ENCODE measurements around the gene TP53AIP1.

TP53AIP1 gene

DNA sequence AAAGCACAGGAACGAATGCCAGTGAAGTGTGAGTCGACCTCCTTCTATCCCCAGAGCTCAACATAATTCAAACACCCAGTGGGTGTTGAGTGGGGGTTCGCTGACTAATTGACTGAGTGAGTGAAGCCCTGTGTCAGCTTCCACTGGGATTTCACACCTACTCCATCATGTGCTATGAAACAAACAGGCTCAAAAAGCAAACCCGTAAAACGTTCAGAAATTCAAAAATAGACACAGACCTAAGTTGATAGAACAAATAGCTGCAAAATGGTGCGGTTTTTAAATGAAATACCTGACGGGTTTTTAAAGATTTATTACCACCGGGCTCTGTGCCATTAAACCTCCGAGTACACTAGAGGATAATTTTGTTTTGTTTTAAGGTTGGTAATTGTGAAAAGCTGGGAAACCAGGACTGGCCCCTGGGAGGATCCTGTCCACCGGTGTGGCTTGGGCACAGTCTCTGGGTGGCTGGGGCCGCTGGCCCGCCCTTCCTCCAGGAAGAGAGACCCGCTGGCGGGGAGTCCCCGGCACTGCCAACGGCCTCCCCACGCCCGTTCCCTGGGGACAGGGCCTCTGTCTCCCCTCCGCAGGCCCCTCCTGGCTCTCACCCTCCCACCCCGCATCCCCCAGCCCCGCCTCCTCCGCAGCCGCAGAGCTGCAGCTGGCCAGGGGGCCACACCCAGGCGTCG, 37.9 kb downstream of the TP53AIP1 start:
- DNase-seq, result no peak

DNA sequence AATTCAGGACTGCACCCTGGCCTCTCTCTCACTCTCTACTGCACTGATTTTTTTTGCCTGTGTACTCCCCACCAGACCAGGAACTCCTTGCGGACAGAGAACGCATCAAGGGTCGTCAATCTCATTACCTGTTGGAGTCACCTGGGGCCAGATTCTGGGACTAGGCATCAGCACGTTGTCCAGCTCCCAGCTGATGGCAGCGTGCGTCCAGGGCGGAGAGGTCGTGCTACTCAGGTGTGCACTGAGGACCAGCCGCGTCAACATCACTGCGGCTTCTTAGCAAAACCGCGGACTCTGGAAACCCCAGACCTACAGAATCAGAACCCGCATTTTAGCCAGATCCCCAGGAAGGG, 38.4 kb downstream of the TP53AIP1 start:
- DNase-seq, result no peak

DNA sequence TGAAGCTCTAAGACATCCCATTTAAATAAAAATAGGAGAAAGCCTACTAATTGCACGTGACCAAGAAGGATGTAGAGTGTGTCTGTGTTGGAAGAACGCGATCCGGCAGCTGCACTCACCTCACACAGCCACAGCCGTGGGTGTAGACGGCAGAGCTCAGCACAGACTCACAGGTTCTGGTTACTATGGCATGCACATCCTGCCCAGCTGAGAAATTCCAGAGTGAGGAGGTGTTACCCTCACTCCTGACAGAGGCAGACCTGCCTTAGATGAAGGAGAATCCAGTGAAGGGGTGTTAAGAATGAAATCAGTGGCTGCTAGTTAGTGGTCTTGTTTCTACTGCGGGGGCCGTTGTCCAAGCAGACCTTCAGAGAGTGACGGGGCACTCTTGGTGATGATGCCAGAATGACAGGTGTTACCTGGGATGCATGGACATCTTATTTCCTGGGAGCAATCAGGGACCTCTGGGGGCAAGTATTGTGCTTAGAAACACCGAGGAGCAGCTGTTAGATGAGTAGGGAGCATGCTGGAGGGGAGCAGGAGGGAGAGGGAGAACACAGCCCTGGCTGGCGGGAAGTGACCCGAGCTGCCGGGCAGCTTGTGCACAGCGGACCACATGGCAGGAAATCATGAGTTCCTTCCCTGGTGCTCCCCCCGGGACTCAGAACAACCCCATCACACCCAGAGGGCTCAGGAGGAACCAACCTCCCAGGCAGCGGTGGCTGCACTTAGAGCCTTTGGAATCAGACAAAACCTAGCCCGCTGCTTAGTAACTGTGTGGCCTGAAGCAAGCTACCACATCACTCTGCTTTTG, 39.2 kb downstream of the TP53AIP1 start:
- DNase-seq, result no peak

DNA sequence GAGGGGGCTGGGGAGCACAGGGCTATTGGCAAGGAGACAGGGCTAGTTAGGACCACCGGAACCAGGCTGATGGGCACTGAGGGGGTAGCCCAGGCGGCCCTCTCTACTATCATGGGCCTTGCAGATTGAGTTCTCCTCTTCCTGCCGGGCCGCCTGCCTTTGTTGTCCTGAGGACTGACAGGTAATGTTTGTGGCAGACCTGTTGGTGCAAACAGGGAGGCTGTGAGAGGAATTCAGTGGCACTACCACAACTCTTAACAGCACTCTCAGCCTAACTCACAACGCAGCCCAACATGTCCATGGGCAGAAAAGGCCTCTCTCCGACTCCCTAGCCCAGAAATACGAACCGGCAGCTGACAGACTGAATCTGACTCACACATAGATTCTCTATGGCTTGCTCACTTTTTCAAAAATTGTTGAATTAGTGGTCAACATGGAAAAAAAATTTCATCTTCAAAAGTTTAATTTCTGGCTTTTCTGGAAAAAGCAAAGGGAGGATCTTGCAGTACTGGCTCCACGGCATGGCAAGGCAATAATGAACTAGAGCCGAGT, 40.1 kb downstream of the TP53AIP1 start:
- DNase-seq, result no peak

DNA sequence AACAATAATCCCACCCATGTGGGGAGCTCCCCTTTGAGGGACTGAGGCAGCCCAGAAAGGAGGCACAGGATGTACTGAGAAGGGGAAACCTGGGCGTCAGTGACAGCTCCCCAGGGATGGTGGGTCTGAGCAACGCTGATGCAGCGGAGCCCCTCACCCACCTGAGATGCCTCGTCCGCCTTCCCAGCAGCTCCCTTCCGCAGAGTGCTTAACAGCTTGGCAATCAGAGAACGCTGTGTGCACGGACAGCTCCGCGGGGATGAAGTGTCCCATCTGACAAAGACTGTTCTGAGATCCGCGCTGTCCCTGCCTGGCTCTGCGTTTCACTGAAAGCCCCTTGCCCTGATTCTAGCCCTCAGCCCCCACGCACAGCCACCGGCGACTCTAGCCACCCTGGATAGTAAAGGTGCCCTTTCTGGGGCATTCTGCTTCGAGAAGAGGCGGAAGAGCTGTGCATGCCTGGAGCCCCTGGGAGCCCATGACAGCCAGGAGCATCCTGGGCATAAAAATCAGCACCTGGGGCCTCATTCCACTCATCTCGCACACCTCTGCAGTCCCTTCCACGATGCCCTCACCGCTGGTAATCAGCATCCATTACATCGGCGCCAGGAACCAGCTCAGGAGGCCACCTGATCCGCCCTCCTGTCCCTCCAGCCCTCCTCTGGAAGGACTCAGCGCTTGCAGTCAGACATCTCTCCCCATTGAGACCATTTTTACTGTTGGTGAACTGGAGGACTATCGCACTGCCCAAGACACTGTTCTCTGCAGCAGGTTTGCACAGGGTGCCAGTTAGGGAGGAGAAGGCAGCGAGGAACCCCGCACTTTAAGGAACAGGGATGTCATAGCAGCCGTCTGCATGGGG, 40.8 kb downstream of the TP53AIP1 start:
- no peak for DNase-seq

DNA sequence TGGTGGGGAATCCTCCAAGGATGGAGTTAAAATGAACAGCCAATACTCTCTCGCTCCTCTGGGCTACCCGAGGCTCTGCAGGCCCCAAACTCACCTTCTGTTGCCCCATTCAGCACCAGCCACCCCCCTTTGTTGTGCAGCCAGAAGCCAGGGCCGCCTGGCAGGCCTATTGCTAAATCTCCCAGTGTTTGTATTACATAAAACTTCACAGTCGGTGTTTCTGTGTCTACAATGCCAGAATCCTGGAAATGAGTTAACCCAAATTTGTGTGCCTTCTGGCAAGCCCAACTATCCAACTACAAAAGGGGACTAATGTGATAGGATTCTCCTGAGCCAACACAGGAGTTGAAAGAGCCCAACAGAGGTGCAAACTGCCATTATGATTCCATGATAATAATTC, 42.2 kb downstream of the TP53AIP1 start:
- DNase-seq, result no peak

DNA sequence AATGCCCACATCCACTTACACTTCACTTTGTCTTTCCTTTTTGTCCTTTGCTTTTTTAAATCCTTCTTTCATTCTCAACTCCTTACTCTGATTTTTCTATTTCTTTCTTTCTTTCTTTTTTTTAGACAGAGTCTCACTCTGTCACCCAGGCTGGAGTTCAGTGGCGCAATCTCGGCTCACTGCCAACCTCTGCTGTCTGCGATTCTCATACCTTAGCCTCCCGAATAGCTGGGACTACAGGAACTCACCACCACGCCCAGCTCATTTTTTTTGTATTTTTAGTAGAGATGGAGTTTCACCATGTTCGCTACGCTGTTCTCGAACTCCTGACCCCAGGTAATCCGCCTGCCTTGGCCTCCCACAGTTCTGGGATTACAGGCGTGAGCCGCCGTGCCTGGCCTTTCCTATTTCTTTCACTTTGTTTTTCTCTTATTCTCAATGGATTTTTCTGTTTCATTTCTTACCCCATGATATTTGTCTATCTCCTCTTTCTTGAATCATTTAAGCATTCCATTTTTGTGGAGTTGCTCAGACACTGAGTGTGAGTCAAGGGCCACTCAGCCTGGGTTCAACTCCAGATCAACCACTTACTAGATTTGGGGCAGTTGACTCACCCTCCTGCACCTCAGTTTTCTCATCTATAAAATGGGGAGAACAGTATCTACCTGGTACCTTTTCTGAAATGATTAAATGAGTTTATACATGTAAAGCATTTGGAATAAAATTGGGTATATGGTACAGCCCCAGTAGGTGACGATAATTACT, 43.9 kb downstream of the TP53AIP1 start:
- no peak for DNase-seq

DNA sequence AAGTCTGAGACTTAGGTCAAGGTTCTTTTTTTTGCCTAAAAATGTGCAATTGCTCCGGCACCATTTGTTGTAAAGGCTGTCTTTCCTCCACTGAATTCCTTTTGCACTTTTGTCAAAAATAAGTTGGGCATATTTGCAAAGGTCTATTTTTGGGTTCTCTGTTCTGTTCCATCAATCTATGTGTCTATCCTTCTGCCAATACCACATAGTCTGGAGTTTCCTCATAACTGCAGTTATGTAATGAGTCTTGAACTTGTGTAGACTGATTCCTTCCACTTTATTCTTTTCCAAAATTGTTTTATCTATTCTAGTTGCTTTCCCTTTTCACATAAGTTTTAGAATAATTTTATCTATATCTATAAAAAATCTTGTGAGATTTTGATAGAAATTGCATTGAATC, 44.8 kb downstream of the TP53AIP1 start:
- DNase-seq, result no peak

DNA sequence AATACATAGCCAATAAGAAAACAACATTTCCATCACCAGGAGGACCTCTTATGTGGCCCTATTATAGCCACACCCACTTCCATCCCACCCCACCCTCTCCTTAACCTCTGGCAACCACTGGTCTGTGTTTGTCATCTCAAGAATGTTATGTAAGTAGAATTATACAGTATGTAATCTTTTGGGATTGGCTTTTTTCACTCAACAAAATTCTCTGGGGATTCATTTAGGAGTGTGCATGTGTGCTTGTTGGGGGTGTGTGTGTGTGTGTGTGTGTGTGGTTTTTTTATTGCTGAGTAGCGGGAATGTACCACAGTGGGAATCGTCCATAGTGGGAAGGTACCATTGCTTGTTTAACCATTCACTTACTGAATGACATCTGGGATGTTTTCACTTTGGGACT, 46.3 kb downstream of the TP53AIP1 start:
- no peak for DNase-seq

DNA sequence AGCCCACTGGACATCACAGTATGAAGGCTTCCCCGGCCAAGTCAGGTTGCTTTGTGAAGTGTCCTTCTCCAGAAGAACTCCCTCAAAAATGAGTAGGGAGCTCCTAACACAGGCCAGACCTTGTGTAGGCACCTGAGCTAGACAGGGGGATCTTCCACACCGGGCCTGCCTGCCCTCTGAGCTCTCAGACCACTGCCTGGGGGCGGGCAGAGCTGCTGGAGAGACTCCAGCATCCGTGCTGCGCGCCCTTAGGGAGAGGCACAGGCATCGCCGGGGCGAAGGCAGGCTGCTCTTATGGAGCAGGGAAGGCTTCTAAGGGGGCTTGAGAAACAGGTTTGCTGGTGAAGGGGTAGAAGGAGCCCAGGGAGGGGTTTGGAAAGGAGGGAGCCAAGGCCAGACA, 47.1 kb downstream of the TP53AIP1 start:
- DNase-seq, result no peak

DNA sequence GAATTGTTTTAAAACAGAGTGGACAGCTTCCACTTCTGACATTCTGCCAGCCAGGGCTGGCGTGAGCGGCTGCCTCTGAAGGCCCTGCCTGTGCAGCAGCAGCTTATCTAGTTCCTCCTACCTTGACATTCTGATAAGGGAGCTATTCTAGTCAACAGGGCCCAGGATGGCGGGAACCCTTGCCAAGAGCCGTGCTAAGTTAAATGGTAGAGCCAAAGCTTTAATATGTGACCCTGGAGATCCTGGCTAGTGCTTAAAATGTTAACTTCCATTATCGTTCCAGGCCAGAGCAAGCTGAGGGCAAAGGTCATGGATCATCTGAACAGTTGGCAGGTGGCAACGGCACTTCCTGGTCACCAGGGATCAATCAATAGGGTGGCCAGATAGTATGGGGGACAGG, 48.0 kb downstream of the TP53AIP1 start:
- no peak for DNase-seq

DNA sequence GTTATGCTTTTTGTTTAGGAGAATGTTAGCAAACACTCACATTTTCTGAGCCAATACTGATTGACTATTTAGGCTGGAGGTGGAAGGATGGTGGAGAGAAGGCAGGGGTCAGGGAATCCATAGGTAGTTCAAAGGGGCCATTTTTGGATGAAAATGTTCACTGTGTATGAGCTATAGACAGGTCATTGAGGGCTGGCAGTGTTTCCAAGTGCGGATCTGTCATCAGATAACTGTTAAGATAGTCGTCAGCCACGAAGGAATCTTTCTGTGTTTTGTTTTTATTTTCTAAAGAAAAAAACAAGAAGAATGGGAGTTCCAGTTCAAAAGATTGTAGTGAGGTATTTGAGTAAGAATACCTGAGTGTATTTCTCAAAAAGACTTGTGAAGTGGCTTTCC, 48.4 kb downstream of the TP53AIP1 start:
- DNase-seq, result no peak

DNA sequence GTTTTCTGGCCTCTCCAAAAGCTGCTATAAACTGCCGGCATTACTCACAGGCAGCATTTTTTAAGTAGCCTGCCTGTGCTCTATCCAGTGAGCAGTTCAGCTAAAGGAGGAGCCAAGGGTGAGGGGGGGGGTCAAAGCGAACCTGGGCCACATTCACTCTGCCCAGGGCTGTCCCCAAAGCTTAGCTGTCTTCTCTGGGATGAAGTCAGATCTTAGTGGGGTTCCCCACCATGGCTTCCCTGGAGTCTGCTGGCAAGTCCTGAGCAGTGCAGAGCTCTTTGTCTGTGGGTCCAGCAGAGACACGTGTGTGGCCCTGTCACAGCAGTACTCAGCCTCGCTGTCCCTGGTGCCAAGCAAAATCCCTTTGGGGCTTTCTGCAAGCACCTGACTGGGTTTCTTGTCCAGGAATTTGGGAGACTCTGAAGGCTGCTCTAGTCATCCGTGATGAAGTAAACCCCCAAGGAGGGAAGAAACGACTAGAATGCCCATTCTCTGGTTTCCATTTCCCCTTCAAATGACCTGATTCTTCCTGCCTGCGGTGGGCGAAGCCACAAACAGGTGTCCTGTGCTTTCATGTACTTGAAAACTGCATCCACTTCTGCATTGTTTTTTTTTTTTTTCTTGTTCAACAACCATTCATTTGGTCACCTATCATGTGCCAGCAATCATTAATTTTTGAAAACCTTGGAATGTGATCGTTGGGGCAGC, 48.9 kb downstream of the TP53AIP1 start:
- DNase-seq, result no peak

DNA sequence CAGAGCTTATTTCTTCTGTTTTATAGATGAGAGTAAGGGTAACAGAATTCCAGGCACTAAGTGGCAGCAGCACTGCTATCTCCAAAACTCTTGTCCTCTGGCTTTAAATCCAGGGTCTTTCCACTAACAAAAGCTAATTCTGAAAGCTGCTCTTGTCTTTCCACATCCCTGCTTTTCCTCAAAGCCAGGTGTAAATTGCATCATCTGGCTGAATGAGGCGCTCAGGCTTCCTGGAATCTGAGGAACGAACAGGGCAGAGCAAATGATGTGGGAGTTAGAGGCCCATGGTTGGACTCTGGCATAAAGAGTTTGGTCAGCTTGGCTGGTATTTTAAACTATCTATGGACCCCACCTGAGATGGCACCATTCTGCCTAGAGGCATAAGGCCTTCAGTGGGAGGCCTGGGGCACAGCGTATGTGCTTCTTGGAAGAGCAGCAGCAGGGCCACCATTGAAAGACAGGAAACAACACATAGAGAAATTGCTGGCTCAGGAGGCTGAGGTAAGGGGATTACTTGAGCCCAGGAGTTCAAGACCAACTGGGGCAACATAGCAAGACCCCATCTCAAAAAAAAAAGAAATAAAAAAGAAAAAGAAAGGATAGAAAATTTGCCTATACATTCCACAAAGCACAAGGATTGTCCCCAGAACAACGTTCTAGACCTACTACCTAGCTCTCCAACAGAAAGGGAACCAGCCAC, 49.7 kb downstream of the TP53AIP1 start:
- DNase-seq, result no peak

DNA sequence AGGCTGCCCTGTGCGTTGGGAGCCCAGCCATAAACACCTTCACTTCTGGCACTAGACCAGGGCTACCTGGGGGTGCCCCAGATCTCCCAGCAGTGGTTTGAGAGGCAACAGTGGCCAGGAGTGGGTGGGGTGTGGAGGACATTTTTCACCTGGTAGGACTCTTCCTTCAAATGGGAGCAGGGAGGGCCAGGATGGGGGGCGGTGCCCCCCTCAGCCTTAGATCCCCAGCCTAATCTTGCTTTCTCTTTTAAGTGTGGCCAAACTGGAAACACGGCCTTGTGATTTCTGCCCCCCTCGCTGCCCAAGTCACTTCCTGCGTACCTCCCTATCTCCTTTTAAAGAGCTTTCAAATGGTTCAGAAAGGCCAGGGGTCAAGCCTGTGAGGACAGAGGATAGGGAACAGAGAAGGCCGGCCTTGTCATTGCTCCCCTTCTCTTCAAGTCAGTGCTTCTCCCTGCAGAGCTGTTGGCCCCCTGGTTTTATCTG, 50.7 kb downstream of the TP53AIP1 start:
- DNase-seq, result no peak

DNA sequence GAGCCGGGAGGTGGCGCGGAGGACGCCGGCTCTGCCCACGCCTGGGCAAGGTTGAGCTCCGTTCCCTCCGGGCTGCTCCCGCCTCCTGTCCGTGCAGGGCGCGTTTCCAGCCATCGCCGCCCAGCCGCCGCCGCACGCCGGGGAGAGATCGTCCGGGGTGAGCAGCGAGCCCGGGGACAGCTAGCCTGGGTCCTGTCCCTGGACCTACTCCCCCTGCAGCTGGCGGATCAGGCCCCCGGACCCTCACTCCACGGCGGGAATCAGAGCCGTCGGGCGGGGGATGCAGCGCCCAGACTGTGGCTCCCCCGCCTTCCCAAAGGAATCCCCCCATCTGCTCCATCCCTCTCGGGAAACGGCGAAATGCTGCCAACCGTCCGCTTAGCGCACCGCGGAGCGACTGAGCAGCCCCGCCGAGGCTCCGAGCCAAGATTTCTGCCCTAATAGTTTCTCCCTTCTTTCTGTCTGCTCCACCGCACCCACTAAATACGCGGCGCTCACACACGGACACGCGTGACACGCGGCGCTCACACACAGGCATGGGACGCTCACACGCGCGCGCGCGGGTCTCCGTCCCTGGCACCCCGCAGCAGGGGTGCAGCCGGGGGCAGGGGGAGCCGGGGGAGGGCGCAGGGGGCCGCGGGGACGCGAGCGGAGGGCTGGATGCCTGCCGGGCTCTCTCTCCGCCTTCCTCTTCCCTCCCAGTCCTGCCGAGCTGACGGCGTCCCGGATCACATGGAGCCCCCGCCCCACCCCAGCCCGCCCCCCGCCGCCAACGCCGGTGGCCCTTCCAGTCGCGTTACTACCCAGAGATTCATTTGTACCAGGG, 51.9 kb downstream of the TP53AIP1 start, which contains the start of gene KCNJ5:
Gene KCNJ5, plus strand, starts transcription at position 814 of the 826 bp plus-strand sequence. CDS start 19,918 bp downstream, outside the sequence.
- peak; percentile 14 to 18 for DNase-seq

DNA sequence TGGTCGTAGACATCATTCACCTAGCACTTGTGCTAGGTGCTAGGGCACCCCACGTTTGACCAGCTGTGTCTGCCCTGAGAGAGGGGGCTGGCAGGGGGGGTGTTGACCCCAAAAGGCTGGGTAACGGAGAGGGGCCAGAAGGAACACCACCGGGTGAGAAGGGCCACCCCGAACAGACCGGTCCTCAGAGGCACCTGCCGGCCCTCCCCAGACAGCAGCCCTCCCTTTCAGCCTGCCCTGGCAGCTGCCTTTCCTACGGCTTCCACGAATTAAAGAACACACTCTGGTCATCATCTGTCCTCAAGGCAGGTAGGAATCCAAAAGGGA, 52.5 kb downstream of the TP53AIP1 start:
- no peak for DNase-seq

DNA sequence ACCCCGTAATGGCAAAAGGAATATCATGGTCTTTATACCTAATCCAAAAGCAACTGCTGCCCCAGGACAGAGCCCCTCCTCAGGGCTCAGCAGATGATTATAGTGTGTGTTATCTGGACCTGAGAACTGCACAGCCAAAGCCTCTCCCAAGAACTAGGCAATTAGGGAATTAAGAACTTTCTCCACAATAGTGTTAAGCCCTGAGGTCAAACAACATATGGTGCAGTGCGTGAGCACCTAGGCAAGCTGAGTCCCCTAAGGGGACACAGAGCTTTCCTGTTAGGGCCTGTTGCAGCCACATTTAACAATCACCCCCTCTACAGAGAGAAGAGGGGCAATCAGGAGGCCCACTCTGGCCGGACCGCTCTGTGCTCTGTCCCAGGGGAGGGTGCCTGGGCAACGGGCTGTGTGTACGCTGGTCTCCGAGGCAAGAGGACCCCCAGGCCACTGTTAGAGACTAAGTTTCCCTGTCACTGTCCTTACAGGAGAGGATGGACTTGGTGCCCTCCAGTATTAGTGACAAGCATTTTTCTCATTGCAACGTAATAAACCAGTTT, 52.9 kb downstream of the TP53AIP1 start:
- DNase-seq, result no peak

DNA sequence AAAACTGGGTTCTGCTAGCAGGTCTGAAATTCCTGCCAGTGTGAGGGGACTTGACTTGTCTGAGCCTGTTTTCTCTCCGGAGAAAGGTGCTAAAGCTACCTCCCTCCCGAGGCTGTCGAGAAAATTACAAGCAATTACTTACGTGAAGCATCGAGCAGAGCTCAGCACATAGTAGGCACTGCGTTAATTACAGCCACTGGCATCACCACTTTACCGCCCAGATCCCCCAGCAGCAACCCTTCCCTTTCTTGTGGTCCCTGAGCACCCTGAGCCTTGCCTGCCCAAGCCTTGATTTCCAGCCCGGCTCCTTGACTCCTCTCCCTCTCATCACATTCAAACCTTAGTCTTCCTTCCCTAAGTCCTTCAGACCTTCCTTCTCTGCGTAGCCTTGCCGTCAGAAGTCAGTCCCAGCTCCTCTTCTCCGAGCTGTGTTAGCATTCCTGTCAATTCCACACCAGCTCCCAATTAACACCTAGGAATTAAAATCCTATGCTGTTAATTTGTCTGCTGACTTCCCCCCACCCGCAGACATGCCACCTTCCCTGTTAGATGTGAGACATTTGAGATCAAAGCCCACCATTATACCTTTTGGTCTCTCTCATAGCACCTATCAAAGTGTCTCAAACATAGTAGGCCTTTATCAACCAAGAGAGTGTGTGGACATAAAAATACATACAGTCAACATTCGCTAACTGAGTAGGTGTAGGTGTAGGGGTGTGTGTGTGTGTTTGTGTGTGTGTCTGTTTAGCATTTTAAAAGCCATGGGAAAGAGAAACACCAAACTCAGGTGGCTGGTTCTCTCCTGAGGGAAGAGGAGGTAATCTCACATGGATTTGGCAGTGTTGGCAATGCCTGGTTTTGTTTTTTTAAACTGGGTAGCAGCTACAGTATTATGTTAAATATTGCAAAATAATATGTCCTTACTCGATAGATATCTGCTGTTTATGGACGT, 54.4 kb downstream of the TP53AIP1 start:
- DNase-seq, result no peak

All from activated CD4-positive, alpha-beta T cell treated with anti-CD3 and anti-CD28 coated beads, Interleukin-2, amount 50 U/mL, for 48 hours (primary cell).